Colonic mucosa (tissue), 4 donors: Measurements from ENCODE around the gene FMN1. TPM values are rescaled to one million over a fixed set of nuclear protein-coding genes. Genes with fewer than 3 reads are reported as not detected.

ENCODE experiments used
- DNase-seq: peaks from one replicate; pipeline ENCODE4 v3.0.0-alpha.2; 2020
- H3K27ac ChIP-seq: fragments of 200-600 bp; one replicate; pipeline ENCODE4 v1.8.0; 2021
- H3K27me3 ChIP-seq: fragments of 200-600 bp; one replicate; pipeline ENCODE4 v1.8.0; 2021
- H3K36me3 ChIP-seq: fragments of 200-600 bp; one replicate; pipeline ENCODE4 v1.8.0; 2021
- H3K4me1 ChIP-seq: fragments of 200-600 bp; one replicate; pipeline ENCODE4 v1.8.0; 2021; ENCODE audit warnings: mild to moderate bottlenecking
- H3K4me3 ChIP-seq: fragments of 200-600 bp; one replicate; pipeline ENCODE4 v1.8.0; 2021
- H3K9ac ChIP-seq, 2 donors: one replicate each; pipeline ENCODE4 v1.7.0; 2013; ENCODE audit warnings: control low read depth in 2 of 2, low read depth in 2 of 2, low read length in 2 of 2
- H3K9me3 ChIP-seq: fragments of 200-600 bp; one replicate; pipeline ENCODE4 v1.8.0; 2021
- intact Hi-C: fragments of 100-400 bp; cut with DNase I; formaldehyde crosslinking; loops from one replicate; pipeline ENCODE4 v1.14.1; 2022
- total RNA-seq, 2 donors: library from RNA; stranded (reverse); fragmentation: NEBNext Ultra II Directional in 1 of 2; extraction: Animal tissue kit (Norgen Biotek cat#: 25700) in 1 of 2; gene quantifications; one replicate each; pipeline ENCODE4 v1.2.1, GENCODE V29; 2021
- TF ChIP-seq, protein P1 (sequence below): fragments of 200-600 bp; IDR thresholded peaks from one replicate; pipeline ENCODE4 v1.8.0; 2022; ENCODE audit warnings: antibody characterized with exemption, mild to moderate bottlenecking
- donor health status: healthy.
- donor health status: DM: no; HTN: no; CAD: no.
- donor health status: DM: no; HTN: no; CAD: no.

The FMN1 gene
- total RNA-seq, 2 donors from 2014 or later: 23.5 to 32.0 TPM

DNA sequence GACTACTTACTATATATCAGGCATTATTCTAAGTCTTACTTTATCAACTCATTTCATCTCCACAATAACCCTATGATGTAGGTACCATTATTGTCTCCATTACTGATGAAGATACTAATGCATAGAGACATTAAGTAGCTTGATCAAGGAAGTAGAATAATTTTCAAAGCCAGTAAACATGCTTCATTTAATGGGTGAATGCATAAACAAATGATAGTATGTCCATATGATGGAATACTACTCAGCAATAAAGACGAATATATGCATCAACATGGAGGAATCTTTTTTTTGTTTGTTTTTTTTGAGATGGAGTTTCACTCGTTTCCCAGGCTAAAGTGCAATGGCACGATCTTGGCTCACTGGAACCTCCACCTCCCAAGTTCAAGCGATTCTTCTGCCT is 184.9 kb downstream of the FMN1 start:
- intact Hi-C loops: no loop called here
- Histone ChIP-seq H3K9me3 (no peaks in the 10 kb centered on the region), H3K36me3 (no peaks in the 10 kb centered on the region), H3K27ac (no peak overlapping the region), H3K27me3 (no peaks in the 10 kb centered on the region), H3K9ac (no peak overlapping the region), H3K4me3 (no peak overlapping the region), H3K4me1 (no peaks in the 10 kb centered on the region)
- no peak for DNase-seq
- TF ChIP-seq, protein P1, sequence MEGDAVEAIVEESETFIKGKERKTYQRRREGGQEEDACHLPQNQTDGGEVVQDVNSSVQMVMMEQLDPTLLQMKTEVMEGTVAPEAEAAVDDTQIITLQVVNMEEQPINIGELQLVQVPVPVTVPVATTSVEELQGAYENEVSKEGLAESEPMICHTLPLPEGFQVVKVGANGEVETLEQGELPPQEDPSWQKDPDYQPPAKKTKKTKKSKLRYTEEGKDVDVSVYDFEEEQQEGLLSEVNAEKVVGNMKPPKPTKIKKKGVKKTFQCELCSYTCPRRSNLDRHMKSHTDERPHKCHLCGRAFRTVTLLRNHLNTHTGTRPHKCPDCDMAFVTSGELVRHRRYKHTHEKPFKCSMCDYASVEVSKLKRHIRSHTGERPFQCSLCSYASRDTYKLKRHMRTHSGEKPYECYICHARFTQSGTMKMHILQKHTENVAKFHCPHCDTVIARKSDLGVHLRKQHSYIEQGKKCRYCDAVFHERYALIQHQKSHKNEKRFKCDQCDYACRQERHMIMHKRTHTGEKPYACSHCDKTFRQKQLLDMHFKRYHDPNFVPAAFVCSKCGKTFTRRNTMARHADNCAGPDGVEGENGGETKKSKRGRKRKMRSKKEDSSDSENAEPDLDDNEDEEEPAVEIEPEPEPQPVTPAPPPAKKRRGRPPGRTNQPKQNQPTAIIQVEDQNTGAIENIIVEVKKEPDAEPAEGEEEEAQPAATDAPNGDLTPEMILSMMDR: no peak

DNA sequence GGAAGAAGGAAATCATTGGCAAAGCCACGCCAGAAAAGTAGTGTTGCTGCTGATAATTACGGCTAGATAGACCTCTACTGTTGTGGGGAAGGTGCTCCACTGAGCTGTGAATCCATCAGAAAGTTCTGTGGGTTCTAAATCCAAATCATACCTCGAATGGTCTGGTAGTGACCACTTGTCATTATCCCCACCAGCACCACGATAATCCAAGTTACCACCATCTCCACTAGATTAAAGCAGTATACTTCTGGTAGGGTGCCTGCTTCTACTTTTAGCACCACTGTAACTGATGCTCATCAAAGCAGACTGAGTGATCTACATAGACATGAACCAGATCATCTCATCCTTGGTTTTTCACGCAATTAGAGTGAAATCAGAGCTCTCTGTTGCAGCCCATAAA is 185.5 kb downstream of the FMN1 start:
- Histone ChIP-seq H3K4me3 (no peak overlapping the region), H3K27me3 (no peaks in the 10 kb centered on the region), H3K9me3 (no peaks in the 10 kb centered on the region), H3K27ac (no peak overlapping the region), H3K9ac (no peak overlapping the region), H3K36me3 (no peaks in the 10 kb centered on the region), H3K4me1 (no peaks in the 10 kb centered on the region)
- TF ChIP-seq, protein P1: no peak
- no peak for DNase-seq
- intact Hi-C loops: no loop called here

DNA sequence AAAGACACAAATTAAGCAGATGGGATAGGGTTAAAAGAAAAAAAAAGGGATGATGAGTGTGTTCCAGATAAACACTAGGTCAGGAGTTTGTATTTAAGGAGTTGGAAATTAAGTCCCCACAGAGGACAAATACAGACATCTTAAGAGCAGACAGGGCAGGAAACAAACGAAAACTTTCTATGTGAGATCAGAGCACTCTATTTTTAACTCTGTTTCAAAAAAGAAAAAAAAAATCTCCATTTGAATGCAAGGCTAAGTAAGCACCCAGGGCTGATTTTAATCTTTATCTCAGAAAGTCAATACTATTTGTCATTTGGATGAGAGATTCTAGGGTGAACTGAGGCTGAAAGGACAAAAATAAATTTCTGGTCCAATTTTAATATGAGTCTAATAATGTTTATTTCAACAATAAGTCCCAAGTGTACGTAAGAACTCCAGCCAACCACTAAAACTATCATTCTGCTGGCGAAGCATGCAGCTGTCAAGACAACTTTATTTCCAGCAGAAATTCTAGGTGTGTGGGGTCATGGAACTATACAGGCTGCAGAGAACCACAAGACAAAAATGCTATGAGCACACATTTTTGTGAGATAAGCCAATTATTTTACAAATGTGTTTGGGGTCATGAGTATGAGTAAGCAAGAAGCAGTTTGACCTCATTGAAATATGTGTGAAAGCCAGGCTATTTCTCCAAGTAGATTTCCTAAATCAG is 186.1 kb downstream of the FMN1 start:
- no peaks in the 10 kb centered on the region for H3K27me3 ChIP-seq
- no peak overlapping the region for H3K27ac ChIP-seq
- no peak overlapping the region for H3K4me3 ChIP-seq
- intact Hi-C loops: no loop called here
- DNase-seq: no peak
- no peaks in the 10 kb centered on the region for H3K4me1 ChIP-seq
- no peaks in the 10 kb centered on the region for H3K9me3 ChIP-seq
- H3K9ac ChIP-seq: no peak overlapping the region
- TF ChIP-seq, protein P1: no peak
- H3K36me3 ChIP-seq: no peaks in the 10 kb centered on the region

DNA sequence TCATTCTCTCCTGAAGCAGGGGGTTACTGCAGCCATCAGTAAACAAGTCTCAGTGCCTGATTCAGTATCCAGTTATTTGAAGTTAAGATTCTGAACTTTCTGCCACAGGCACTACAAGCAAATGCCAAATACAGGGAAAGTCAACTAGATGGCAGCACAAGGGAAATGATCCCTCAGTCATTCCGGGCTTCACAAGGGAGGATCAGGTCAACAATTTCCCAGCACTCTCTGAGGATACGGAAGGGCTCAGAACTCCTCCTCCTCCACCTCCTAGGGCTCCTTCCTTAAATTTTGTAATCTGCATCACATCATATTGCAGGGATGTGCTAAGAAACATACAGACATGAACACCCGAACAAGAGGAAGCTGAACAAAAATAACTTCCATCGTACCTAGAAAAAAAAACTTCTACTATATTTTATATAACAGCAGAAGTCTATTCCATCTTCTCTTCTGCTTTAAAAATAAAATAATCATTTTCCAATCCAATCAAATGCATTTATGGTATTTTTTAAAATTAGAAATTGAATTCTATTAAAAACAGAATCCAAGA is 187.1 kb downstream of the FMN1 start:
- Histone ChIP-seq H3K4me1 (no peaks in the 10 kb centered on the region), H3K9ac (no peak overlapping the region), H3K27me3 (no peaks in the 10 kb centered on the region), H3K4me3 (no peak overlapping the region), H3K36me3 (no peaks in the 10 kb centered on the region), H3K9me3 (no peaks in the 10 kb centered on the region), H3K27ac (no peak overlapping the region)
- no peak for DNase-seq
- TF ChIP-seq, protein P1: no peak
- intact Hi-C loops: no loop called here

DNA sequence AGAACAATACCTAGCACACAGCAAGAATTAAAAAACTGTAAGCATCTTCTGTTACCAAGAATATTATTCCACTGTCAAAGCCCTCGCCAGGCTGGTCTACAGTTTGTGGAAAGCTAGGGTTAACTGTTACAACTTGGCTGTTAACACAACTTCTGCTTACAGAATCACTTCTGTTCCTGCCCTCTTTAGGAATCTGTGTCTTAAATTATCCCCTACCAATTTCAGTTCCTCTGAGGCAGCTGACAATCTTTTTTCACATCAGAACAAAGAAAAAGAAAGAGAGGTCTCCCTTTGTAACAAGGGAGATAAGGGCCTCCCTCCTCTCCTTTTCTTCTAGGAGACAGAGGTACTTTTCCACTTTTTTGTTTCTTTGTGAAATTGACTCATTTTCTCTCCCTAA is 188.9 kb downstream of the FMN1 start:
- Histone ChIP-seq H3K4me1 (no peaks in the 10 kb centered on the region), H3K27me3 (no peaks in the 10 kb centered on the region), H3K36me3 (no peaks in the 10 kb centered on the region), H3K9ac (no peak overlapping the region), H3K4me3 (no peak overlapping the region), H3K9me3 (no peaks in the 10 kb centered on the region), H3K27ac (no peak overlapping the region)
- no peak for DNase-seq
- TF ChIP-seq, protein P1: no peak
- intact Hi-C loops: no loop called here
